HFF-Myc (cell line): Measurements from ENCODE around the gene PLEKHN1.

Experiments
- DNase-seq: peaks from one replicate; pipeline ENCODE4 v3.0.0-alpha.2; 2011; ENCODE audit warnings: low read depth; ENCODE audit errors: extremely low read depth
- H3K4me3 ChIP-seq: replicated peaks from 2 replicates; pipeline ENCODE4 v1.5.1; 2011; ENCODE audit warnings: low read depth, mild to moderate bottlenecking, control low read depth, low read length
- CTCF ChIP-seq: IDR thresholded peaks from 2 replicates; pipeline ENCODE4 v1.5.1; 2012; ENCODE audit warnings: mild to moderate bottlenecking, low read depth, low read length, control low read depth; ENCODE audit errors: missing control alignments

Gene PLEKHN1

GRCh38 chr1:941015-941587 is 25.2 kb upstream of the PLEKHN1 start:
- DNase-seq, result no peak
- H3K4me3 ChIP-seq, result no peak overlapping the region
- no peak for TF ChIP-seq CTCF

GRCh38 chr1:941588-942383 is 24.5 kb upstream of the PLEKHN1 start:
- 0 out of 2 replicates have a peak overlapping the region, but pooled peaks have one; percentile 15 for H3K4me3 ChIP-seq
- no peak for TF ChIP-seq CTCF
- no peak for DNase-seq

GRCh38 chr1:942411-942821 is 23.9 kb upstream of the PLEKHN1 start:
- no peak for TF ChIP-seq CTCF
- H3K4me3 ChIP-seq, result 0 out of 2 replicates have a peak overlapping the region, but pooled peaks have one; percentile 15
- no peak for DNase-seq

- H3K4me3 ChIP-seq, result no peak overlapping the region
- TF ChIP-seq CTCF, result no peak
- no peak for DNase-seq
Observed at GRCh38 chr1:942864-943533, 23.3 kb upstream of the PLEKHN1 start.

- no peak for DNase-seq
- TF ChIP-seq CTCF, result no peak
- no peak overlapping the region for H3K4me3 ChIP-seq
Observed at GRCh38 chr1:943545-944340, 22.5 kb upstream of the PLEKHN1 start.
